ENCODE measurements around the gene RFNG. TPM values are rescaled to one million over a fixed set of nuclear protein-coding genes. Genes with fewer than 3 reads are reported as not detected.

The RFNG gene
- total RNA-seq, 6 experiments from 2014 or later = 29.9 to 53.3 (median 43.7) TPM

DNA sequence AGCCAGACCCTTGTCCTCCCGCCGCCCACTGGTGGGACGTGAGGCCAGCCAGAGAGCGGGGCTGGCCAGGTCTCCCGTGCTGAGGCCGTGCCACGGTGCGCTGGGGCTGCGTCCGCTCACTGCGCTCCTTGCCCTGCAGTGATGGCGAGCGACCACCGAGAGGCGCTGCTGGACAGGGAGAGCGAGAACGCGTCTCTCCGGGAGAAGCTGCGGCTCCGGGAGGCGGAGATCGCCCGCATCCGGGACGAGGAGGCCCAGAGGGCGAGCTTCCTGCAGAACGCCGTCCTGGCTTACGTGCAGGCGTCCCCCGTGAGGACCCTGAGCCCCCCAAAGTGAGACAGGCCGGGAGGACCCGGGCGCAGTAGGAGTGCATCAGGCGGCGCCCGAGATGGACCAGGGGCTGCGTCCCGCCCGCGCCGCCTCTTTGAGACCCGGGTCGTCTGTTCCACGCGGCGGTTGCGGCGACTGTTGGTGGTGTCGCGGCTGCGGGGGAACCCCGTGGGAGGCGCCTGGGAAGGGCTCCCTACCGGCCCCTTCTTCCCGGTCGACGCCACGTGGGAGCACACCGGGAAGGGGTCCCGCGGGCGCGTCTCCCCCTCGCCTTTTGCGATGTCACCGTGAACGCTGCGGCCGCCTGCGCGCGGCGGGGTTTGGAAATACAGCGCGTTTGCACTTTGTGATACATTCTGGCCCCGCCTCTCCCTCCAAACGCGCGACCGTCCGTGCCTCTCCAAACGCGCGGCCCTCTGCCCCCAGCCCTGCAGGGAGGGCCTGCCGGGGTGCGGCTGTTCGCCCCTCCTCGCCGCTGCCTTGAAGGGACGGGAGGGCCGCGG is 20.9 kb downstream of the RFNG start:
- H3K9me3 ChIP-seq = no peaks in the 10 kb centered on the region
- DNase-seq = peak; percentile 91 to 92 (median 92)
- peak; percentile 26 for TF ChIP-seq POLR2A (IDR thresholded peaks at IDR 0.05)
- TF ChIP-seq CTCF (IDR thresholded peaks at IDR 0.05) = peak; percentile 90 to 99 (median 98)
- peaks cover 0 to 33% (median 16%) of the 10 kb centered on the region in 4 donors for H3K4me1 ChIP-seq
- no CpG with 5 or more reads among the region's 94 CpGs for WGBS (ENCODE audit: insufficient coverage, low coverage, low lambda C conversion rate, missing lambda C conversion rate)
- peak; percentile 72 to 79 (median 78) for ATAC-seq
- peak overlapping the region; percentile 16 to 65 (median 49) for H3K27ac ChIP-seq
- no peaks in the 10 kb centered on the region for H3K27me3 ChIP-seq
- H3K4me3 ChIP-seq = peak overlapping the region; percentile 44 to 60 (median 46)
- intact Hi-C loops (cut with DNase I) = loop anchor here (2.0 to 10.0 kb wide), 4 partner anchors 54 to 127 kb away; partner anchors contain the start of gene FASN (in 1 of the 2)
- H3K36me3 ChIP-seq = peaks cover 0 to 6% (median 0%) of the 10 kb centered on the region in 4 donors

- Histone ChIP-seq H3K36me3 (no peaks in the 10 kb centered on the region), H3K27me3 (no peaks in the 10 kb centered on the region), H3K4me1 (peaks cover 0 to 32% (median 16%) of the 10 kb centered on the region in 4 donors), H3K27ac (peak overlapping the region in 1 of 3 donors; percentile 65), H3K9me3 (no peaks in the 10 kb centered on the region), H3K4me3 (no peak overlapping the region)
- DNase-seq = no peak
- no peak for ATAC-seq
- intact Hi-C loops (cut with DNase I) = loop anchor here (2.0 to 10.0 kb wide), 4 partner anchors 55 to 127 kb away; partner anchors contain the start of gene FASN (in 1 of the 2)
- no peak for TF ChIP-seq POLR2A (IDR thresholded peaks at IDR 0.05)
- TF ChIP-seq CTCF (IDR thresholded peaks at IDR 0.05) = no peak
- 80% methylated on average over 1 of the region's 31 CpGs for WGBS (ENCODE audit: insufficient coverage, low coverage, low lambda C conversion rate, missing lambda C conversion rate)
Measured at GRCh38 chr17:82029990-82030469, 21.6 kb downstream of the RFNG start.

- TF ChIP-seq POLR2A (IDR thresholded peaks at IDR 0.05) (no peak), CTCF (IDR thresholded peaks at IDR 0.05) (no peak)
- H3K27ac ChIP-seq = no peak overlapping the region
- ATAC-seq = no peak
- H3K9me3 ChIP-seq = no peaks in the 10 kb centered on the region
- peak in 1 of 3 donors; percentile 77 for DNase-seq
- no peak overlapping the region for H3K4me3 ChIP-seq
- intact Hi-C loops (cut with DNase I) = no loop called here
- WGBS (ENCODE audit: insufficient coverage, low coverage, low lambda C conversion rate, missing lambda C conversion rate) = 44% methylated on average over 5 of the region's 16 CpGs
- no peaks in the 10 kb centered on the region for H3K27me3 ChIP-seq
- H3K36me3 ChIP-seq = no peaks in the 10 kb centered on the region
- peaks cover 0 to 32% (median 15%) of the 10 kb centered on the region in 4 donors for H3K4me1 ChIP-seq
Measured at GRCh38 chr17:82029391-82029790, 22.2 kb downstream of the RFNG start.

DNA sequence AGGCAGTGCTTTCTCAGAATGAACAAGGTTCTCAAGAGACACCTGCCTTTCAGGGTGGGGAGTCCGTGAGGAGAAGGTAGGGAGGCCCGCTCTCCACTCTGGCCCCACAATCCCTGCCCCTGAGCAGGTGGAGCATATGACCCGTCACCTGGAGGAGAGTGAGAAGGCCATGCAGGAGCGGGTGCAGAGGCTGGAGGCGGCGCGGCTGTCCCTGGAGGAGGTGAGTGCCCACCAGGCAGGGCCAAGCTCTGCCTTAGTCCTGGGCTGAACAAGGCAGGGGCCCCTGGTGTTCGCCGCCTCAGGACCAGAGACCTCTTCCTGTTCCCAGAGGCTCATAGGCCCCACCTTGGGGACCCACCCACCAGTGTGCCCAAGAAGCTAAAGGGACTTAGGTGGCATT is 22.6 kb downstream of the RFNG start:
- H3K27ac ChIP-seq = no peak overlapping the region
- intact Hi-C loops (cut with DNase I) = no loop called here
- DNase-seq = no peak
- 94% methylated on average over 3 of the region's 9 CpGs for WGBS (ENCODE audit: insufficient coverage, low coverage, low lambda C conversion rate, missing lambda C conversion rate)
- ATAC-seq = no peak
- no peak for TF ChIP-seq CTCF (IDR thresholded peaks at IDR 0.05)
- no peak for TF ChIP-seq POLR2A (IDR thresholded peaks at IDR 0.05)
- no peaks in the 10 kb centered on the region for H3K9me3 ChIP-seq
- no peaks in the 10 kb centered on the region for H3K36me3 ChIP-seq
- H3K4me1 ChIP-seq = peaks cover 0 to 36% (median 18%) of the 10 kb centered on the region in 4 donors
- H3K4me3 ChIP-seq = no peak overlapping the region
- no peaks in the 10 kb centered on the region for H3K27me3 ChIP-seq

Measured in right lobe of liver (tissue), 6 donors.